LNCaP clone FGC (cell line): Measurements from ENCODE around the gene TMEM156.
"Not testable (repeated sequence)": the region's sequence is repeated elsewhere in the genome, so short reads cannot be mapped to it uniquely, and the experiment has no call there.

Experiments used
- DNase-seq: peaks from one replicate; pipeline ENCODE4 v3.0.0-alpha.2; 2011; ENCODE audit warnings: low read depth
- H3K4me3 ChIP-seq: 2 replicates; pipeline ENCODE4 v1.5.1; 2011; ENCODE audit warnings: mild to moderate bottlenecking, low read depth, low read length, control low read depth
- CTCF ChIP-seq: IDR thresholded peaks from 2 replicates; pipeline ENCODE4 v1.5.1; 2012; ENCODE audit warnings: mild to moderate bottlenecking; ENCODE audit not compliant: control insufficient read depth, insufficient read depth; ENCODE audit errors: extremely low read depth

The TMEM156 gene

GRCh38 chr4:39036172-39036571 is 4.0 kb upstream of the TMEM156 start:
- DNase-seq: no peak
- H3K4me3 ChIP-seq: no peak overlapping the region
- no peak for TF ChIP-seq CTCF

- DNase-seq, H3K4me3 ChIP-seq: not testable (repeated sequence)
These were observed 604 bp downstream of the TMEM156 start for GRCh38 chr4:39031590-39032020.

DNA sequence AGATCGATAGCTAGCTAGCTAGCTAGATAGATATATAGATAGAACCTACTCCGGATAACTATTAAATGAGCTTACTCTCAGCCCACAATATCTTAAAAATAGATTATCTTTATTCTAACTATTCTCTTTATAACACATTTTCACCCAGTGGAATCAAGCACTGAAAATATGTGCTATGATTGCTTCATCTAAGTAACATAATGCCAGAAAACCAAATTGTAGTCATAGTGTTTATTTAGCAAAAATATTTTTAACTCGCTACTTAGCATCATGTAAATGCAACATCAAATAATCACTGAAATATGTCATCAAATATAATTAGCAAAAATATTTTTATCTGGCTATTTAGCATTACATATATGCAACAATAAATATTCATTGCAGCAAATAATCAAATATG is 1.5 kb downstream of the TMEM156 start:
- no peak for DNase-seq
- H3K4me3 ChIP-seq: no peak overlapping the region
- TF ChIP-seq CTCF: no peak

DNA sequence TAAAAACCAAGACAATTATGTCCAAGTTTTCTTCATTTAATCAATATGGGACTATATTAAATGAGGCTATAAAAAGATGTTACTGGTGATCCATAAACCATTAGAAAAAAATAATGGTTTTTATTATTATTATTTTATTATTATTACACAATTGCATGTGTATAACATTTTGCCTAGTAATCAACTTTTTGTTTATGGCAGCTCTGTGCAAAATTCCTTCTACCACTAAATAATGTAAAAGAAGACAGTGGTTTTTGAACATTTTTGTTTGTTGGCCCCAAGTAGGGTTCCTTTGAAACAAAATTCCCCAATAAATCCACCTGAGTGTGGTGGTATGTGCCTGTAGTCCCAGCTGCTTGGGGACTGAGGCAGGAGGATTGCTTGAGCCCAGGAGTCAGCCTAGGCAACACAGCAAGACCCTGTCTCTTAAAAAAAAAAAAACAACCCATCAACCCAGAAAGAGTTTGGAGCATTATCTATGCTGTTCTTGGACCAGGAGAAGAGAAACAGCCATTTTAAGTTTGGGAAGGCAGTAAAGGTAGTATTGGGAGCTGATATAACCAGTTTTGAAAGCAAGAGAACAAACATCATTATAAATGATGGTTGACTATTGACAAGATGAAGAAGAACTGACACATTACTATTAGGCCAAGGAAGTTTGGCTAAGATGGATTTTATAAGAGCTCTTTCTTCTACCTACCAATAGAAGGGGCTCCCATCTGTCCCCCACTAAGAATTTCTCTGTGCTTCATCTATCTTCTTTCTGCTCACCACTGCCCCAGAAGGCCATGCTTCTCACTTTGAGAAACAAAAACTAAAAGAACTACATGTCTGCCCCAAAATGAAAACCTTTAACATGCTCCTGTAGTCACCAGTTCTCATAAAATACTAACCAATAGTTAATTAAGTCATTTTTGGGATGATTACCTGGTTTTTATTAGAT is 2.2 kb downstream of the TMEM156 start:
- no peak overlapping the region for H3K4me3 ChIP-seq
- no peak for TF ChIP-seq CTCF
- no peak for DNase-seq

- no peak for DNase-seq
- no peak overlapping the region for H3K4me3 ChIP-seq
- TF ChIP-seq CTCF: no peak
These were observed 6.1 kb downstream of the TMEM156 start for GRCh38 chr4:39026096-39026495.

DNA sequence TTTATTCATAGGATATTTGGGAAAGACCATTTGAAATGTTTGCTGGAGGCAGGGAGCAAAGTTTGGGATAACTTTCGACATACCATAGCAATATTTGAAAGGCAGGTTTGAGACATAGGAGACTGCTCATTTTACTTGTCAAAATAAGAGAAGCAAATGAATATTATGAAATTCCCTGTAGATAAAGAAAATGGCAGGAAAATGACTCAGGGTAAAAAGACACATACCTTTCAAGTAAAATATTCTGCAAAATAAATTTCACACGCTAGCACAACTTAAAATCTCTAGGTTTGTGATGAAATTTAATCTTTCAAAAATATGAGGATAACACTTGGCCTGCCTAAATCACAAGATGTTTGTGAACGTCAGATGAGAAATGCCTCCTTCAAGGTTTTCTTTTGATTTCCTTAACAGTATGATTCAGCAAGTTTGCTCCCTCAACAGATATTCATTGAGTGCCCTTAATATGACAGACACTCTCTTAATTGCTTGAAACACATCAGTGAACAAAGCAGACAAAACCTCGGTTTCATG is 6.6 kb downstream of the TMEM156 start:
- TF ChIP-seq CTCF: no peak
- no peak for DNase-seq
- H3K4me3 ChIP-seq: no peak overlapping the region

DNA sequence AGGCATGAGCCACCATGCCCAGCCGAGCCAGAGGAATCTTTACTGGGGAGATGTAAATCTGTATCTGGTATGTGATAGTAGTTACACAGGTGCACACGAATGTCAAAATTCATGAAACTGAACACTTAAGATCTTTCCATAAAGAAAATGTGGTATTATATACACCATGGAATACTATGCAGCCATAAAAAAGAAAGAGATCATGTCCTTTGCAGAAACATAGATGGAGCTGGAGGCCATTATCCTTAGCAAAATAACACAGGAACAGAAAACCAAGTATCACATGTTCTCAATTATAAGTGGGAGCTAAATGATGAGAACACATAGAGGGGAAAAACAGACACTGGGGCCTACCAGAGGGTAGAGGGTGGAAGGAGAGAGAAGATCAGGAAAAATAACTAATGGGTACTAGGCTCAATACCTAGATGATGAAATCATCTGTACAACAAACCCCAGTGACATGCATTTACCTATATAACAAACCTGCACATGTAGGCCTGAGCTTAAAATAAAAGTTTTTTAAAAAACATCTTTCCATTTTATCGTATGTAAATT is 7.8 kb downstream of the TMEM156 start:
- H3K4me3 ChIP-seq: no peak overlapping the region
- no peak for DNase-seq
- no peak for TF ChIP-seq CTCF
